GM10266 (cell line): Measurements from ENCODE around the gene USP5.
"Not testable (repeated sequence)": the region's sequence is repeated elsewhere in the genome, so short reads cannot be mapped to it uniquely, and the experiment has no call there.

ENCODE experiments used
- DNase-seq: peaks from one replicate; pipeline ENCODE4 v3.0.0; 2012; ENCODE audit errors: extremely low spot score
- TF ChIP-seq, protein P1 (sequence below): IDR thresholded peaks from 2 replicates; pipeline ENCODE4 v1.5.1; 2012; ENCODE audit warnings: mild to moderate bottlenecking, low read depth; ENCODE audit not compliant: control insufficient read depth, insufficient read depth; ENCODE audit errors: missing control alignments

The USP5 gene

GRCh38 chr12:6888360-6888759 lies 36.4 kb downstream of the USP5 start:
- no peak for DNase-seq
- TF ChIP-seq, protein P1, sequence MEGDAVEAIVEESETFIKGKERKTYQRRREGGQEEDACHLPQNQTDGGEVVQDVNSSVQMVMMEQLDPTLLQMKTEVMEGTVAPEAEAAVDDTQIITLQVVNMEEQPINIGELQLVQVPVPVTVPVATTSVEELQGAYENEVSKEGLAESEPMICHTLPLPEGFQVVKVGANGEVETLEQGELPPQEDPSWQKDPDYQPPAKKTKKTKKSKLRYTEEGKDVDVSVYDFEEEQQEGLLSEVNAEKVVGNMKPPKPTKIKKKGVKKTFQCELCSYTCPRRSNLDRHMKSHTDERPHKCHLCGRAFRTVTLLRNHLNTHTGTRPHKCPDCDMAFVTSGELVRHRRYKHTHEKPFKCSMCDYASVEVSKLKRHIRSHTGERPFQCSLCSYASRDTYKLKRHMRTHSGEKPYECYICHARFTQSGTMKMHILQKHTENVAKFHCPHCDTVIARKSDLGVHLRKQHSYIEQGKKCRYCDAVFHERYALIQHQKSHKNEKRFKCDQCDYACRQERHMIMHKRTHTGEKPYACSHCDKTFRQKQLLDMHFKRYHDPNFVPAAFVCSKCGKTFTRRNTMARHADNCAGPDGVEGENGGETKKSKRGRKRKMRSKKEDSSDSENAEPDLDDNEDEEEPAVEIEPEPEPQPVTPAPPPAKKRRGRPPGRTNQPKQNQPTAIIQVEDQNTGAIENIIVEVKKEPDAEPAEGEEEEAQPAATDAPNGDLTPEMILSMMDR, result no peak

- DNase-seq, result not testable (repeated sequence)
Measured at GRCh38 chr12:6888794-6889193, 36.8 kb downstream of the USP5 start.

- not testable (repeated sequence) for DNase-seq
Measured at GRCh38 chr12:6889775-6890573, 38.0 kb downstream of the USP5 start.

DNA sequence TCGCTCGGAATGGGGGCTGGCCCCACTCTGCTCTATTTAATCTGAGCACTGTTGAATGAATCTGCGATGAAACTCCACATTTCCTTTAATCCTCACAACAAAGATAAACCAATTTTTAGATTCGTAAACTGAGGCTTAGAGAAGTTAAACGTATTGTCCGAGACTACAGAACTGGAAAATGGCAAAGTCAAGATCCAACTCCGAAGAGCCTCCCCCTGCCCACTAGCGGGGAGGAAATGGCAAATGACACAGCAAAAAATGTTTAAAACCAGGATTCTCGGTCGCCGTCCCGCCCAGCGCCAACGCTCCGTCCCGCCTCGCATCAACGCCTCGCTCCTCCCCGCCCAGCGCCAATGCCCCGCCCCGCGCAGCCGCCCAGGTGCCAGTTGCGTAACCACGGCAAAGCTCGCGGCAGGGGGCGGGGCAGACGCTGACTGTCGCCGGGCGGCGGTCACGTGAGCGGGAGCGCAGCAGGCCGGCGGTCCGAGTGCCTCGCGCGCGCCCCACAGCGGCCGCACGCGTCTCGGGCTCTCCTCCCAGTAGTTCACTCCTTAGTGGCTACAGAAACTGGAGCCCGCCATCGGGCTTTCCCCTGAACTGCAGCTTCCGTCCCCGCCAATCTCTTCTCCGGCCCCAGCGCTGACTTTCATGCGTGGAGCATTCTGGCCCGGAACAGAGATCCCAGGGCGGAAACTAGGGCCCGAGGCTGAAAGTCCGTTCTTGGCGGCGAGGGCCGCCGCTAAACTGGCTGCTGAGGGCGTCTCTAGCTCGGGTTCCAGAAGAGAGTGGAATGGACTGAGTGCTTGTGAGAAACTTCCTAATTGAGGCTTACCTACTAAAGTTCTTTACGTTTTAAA lies 39.1 kb downstream of the USP5 start:
- TF ChIP-seq, protein P1, result peak; percentile 92
- peak; percentile 97 for DNase-seq

- TF ChIP-seq, protein P1, result no peak
- DNase-seq, result no peak
Measured at GRCh38 chr12:6891646-6892001, 39.7 kb downstream of the USP5 start.

DNA sequence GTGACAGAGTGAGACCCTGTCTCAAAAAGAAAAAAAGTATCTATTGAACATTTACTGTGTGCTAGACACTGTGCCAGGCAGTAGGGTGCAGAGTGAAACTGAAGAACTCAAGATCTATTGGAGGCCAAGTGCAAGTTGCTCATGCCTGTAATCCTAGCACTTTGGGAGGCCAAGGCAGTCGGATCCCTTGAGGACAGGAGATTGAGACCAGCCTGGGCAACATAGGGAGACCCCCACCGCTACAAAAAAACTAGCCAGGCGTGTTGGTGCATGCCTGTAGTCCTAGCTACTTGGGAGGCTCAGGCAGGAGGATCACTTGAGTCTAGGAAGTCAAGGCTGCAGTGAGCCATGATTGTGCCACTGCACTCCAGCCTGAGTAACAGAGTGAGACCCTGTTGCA lies 40.7 kb downstream of the USP5 start:
- not testable (repeated sequence) for DNase-seq

DNA sequence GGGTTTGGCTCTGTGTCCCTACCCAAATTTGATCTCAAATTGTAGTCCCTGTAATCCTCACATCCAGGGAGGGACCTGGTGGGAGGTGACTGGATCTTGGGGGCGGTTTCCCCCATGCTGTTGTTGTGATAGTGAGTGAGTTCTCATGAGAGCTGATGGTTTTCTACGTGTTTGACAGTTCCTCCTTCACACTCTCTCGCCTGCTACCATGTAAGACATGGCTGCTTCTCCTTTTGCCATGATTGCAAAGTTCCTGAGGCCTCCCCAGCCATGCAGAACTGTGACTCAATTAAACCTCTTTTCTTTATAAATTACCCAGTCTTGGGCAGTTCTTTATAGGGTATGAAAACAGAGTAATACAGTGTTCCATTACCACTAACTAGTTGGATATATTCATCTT lies 42.4 kb downstream of the USP5 start:
- DNase-seq, result no peak
- TF ChIP-seq, protein P1, result no peak

GRCh38 chr12:6896846-6897435 lies 45.0 kb downstream of the USP5 start:
- no peak for DNase-seq
- TF ChIP-seq, protein P1, result no peak
